NCI-H1092 (cell line): ENCODE measurements around the gene RNASEH2C.
"Not testable (repeated sequence)": the region's sequence is repeated elsewhere in the genome, so short reads cannot be mapped to it uniquely, and the experiment has no call there.

Source experiments
- DNase-seq: peaks from one replicate; lab custom pipeline; 2025; lab: John Stamatoyannopoulos, UW

The RNASEH2C gene

GRCh38 chr11:65683480-65683879, 37.1 kb downstream of the RNASEH2C start:
- not testable (repeated sequence) for DNase-seq

- DNase-seq: no peak
Observed at GRCh38 chr11:65680192-65680743, 40.3 kb downstream of the RNASEH2C start.

- DNase-seq: no peak
Observed at GRCh38 chr11:65672982-65673381, 47.6 kb downstream of the RNASEH2C start.

- no peak for DNase-seq
Observed at GRCh38 chr11:65672180-65672860, 48.3 kb downstream of the RNASEH2C start.
